ENCODE measurements around the gene CANX. TPM values are rescaled to one million over a fixed set of nuclear protein-coding genes. Genes with fewer than 3 reads are reported as not detected.
"Not testable (repeated sequence)": the region's sequence is repeated elsewhere in the genome, so short reads cannot be mapped to it uniquely, and the experiment has no call there.

The CANX gene
- total and polyA plus RNA-seq, 8 donors, result 81.7 to 638 (median 216) TPM

DNA sequence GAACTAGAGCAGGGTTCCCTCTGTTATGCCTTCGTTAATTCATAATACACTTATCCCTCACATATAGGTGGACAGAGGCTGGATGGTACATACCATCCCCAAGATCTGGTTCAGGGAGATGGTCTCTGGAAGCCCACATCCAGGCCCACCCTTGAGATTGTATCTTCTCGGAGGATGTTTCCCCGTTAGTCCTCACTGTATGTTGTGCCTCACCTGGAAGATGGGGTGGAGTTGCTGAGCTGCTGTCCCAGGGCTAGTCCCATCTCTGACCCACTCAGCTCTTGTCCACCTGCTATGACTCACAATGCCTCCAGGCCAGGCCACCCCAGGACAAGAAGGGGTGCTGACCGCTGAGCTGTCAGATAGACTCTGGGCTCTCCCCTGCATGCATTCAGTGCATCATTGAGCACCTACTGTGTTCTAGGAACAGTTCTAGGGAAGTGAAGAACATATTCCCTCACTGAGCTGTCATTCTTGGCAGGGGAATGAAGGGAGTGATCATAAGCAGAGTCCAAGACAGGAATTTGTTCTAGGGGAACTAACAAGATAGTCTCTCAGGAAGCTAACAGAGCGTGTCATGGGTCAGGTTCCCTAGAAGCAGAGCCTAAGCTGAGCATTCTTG, 17.9 kb upstream of the CANX start, which contains the start of gene CBY3:
CBY3 (minus strand) TSS at position 255 of the 622 bp plus-strand sequence; CDS start at position 139, 116 bp downstream.
- no peaks in the 10 kb centered on the region for H3K9me3 ChIP-seq
- DNase-seq, result no peak
- H3K4me3 ChIP-seq, result no peak within 1 kb of the TSS
- H3K27me3 ChIP-seq, result no peaks in the 10 kb centered on the region
- intact Hi-C loops (cut with DNase I; ENCODE audit: low total_unique reads), result no loop called here
- TF ChIP-seq POLR2AphosphoS5 (IDR thresholded peaks at IDR 0.05), result no peak
- TF ChIP-seq, protein P1, sequence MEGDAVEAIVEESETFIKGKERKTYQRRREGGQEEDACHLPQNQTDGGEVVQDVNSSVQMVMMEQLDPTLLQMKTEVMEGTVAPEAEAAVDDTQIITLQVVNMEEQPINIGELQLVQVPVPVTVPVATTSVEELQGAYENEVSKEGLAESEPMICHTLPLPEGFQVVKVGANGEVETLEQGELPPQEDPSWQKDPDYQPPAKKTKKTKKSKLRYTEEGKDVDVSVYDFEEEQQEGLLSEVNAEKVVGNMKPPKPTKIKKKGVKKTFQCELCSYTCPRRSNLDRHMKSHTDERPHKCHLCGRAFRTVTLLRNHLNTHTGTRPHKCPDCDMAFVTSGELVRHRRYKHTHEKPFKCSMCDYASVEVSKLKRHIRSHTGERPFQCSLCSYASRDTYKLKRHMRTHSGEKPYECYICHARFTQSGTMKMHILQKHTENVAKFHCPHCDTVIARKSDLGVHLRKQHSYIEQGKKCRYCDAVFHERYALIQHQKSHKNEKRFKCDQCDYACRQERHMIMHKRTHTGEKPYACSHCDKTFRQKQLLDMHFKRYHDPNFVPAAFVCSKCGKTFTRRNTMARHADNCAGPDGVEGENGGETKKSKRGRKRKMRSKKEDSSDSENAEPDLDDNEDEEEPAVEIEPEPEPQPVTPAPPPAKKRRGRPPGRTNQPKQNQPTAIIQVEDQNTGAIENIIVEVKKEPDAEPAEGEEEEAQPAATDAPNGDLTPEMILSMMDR (IDR thresholded peaks at IDR 0.05), result no peak
- no peak for TF ChIP-seq POLR2A (IDR thresholded peaks at IDR 0.05)
- TF ChIP-seq EP300 (IDR thresholded peaks at IDR 0.05), result no peak
- no peaks in the 10 kb centered on the region for H3K36me3 ChIP-seq
- WGBS, 5 donors, result 87 to 96% (median 92%) methylated on average over 5 of the region's 5 CpGs
- H3K27ac ChIP-seq, result no peak within 1 kb of the TSS
- peaks cover 25 to 49% (median 37%) of the 10 kb centered on the region in 4 donors for H3K4me1 ChIP-seq

DNA sequence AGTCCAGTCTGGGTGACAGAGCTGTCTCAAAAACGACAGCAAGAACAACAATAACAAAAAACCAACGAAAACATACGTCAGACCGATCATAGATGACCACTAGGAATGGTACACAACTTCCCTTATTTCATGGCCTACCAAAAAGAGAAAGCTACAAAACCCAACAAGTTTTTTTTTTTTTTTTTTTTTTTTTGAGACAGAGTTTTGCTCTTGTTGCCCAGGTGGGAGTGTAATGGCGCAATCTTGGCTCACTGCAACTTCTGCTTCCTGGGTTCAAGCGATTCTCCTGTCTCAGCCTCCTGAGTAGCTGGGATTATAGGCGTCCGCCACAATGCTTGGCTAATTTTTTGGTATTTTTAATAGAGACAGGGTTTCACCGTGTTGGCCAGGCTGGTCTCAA, 9.6 kb upstream of the CANX start:
- H3K9me3 ChIP-seq; DNase-seq; H3K27ac ChIP-seq; H3K4me1 ChIP-seq; H3K36me3 ChIP-seq; H3K27me3 ChIP-seq; intact Hi-C loops (cut with DNase I; ENCODE audit: low total_unique reads); H3K4me3 ChIP-seq: not testable (repeated sequence)
- WGBS, 5 donors, result 85 to 88% (median 86%) methylated on average over 9 of the region's 9 CpGs

DNA sequence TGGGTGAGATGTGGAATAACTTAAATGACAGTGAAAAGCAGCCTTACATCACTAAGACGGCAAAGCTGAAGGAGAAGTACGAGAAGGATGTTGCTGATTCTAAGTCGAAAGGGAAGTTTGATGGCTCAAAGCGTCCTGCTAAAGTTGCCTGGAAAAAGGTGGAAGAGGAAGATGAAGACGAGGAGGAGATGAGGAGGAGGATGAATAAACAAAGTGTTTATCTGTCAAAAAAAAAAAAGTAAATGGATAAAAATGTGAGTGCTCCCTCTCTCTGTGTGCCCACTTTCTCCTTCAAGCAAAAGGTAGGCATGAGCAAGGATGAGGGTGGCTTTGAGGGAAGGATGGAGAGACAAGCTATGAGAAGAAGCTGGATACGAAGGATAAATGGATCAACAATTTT, 4.2 kb upstream of the CANX start:
- H3K27ac ChIP-seq, result no peak overlapping the region

DNA sequence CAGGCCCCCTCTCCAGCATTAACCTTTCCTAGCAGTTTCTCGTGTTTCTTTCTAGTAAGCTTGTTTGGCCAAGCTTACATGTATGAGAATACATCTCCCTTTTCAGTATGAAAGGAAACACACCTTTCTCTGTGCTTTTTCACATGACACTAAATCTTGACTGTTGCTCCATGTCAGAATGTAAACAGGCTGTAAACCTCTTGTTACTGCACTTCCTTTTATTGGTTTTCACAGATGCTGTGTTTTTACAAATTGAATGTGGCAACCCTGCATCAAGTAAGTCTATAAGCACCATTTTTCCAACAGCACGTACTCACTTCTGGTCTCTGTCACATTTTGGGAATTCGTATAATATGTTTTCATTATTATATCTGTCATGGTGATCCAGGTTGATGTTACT, 2.2 kb upstream of the CANX start:
- peaks cover 23 to 36% (median 28%) of the 10 kb centered on the region in 4 donors for H3K4me1 ChIP-seq
- H3K4me3 ChIP-seq, result no peak overlapping the region
- no peak for DNase-seq
- H3K36me3 ChIP-seq, result peaks cover 0 to 6% (median 2%) of the 10 kb centered on the region in 4 donors
- no peaks in the 10 kb centered on the region for H3K27me3 ChIP-seq
- intact Hi-C loops (cut with DNase I; ENCODE audit: low total_unique reads), result no loop called here
- H3K9me3 ChIP-seq, result no peaks in the 10 kb centered on the region
- TF ChIP-seq EP300 (IDR thresholded peaks at IDR 0.05) (no peak), POLR2A (IDR thresholded peaks at IDR 0.05) (no peak), POLR2AphosphoS5 (IDR thresholded peaks at IDR 0.05) (no peak)
- TF ChIP-seq, protein P1 (IDR thresholded peaks at IDR 0.05), result no peak
- 88 to 90% (median 89%) methylated on average over 3 of the region's 3 CpGs for WGBS, 5 donors
- no peak overlapping the region for H3K27ac ChIP-seq

More for the DNA sequence above, 4.2 kb upstream of the CANX start:
- 88 to 92% (median 90%) methylated on average over 6 of the region's 6 CpGs for WGBS, 5 donors
- TF ChIP-seq POLR2A (IDR thresholded peaks at IDR 0.05), result no peak
- TF ChIP-seq, protein P1 (IDR thresholded peaks at IDR 0.05), result no peak
- no peak for TF ChIP-seq POLR2AphosphoS5 (IDR thresholded peaks at IDR 0.05)
- no peak for TF ChIP-seq EP300 (IDR thresholded peaks at IDR 0.05)
- H3K4me1 ChIP-seq, result peaks cover 11 to 19% (median 15%) of the 10 kb centered on the region in 4 donors
- H3K27me3 ChIP-seq, result no peaks in the 10 kb centered on the region
- no peaks in the 10 kb centered on the region for H3K36me3 ChIP-seq
- intact Hi-C loops (cut with DNase I; ENCODE audit: low total_unique reads), result no loop called here
- H3K4me3 ChIP-seq, result no peak overlapping the region
- no peaks in the 10 kb centered on the region for H3K9me3 ChIP-seq
- no peak for DNase-seq

DNA sequence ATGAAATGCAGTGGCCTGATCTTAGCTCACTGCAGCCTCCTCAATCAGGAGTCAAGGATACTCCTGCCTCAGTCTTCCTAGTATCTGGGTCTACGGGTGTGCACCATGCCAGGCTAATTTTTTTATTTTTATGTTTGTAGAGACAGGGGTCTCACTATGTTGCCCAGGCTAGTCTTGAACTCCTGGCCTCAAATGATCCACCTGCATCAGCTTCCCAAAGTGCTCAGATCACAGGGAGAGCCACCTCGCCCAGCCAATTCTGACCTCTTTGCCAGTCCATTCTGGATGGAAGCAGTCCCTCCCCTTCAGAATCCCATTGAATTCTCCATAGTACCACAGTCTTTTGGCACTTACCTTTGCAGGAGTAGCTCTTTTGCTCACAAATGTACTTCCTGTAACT, 1.7 kb upstream of the CANX start:
- H3K4me3 ChIP-seq, result peak overlapping the region in 2 of 4 donors; percentile 93 to 96
- H3K27ac ChIP-seq, result peak overlapping the region in 4 of 5 donors; percentile 98 to 99 (median 99)
- TF ChIP-seq, protein P1 (IDR thresholded peaks at IDR 0.05), result no peak
- no peak for TF ChIP-seq POLR2AphosphoS5 (IDR thresholded peaks at IDR 0.05)
- no peak for TF ChIP-seq EP300 (IDR thresholded peaks at IDR 0.05)
- TF ChIP-seq POLR2A (IDR thresholded peaks at IDR 0.05), result no peak
- no peak for DNase-seq
- no peaks in the 10 kb centered on the region for H3K27me3 ChIP-seq
- H3K36me3 ChIP-seq, result peaks cover 0 to 10% (median 3%) of the 10 kb centered on the region in 4 donors
- intact Hi-C loops (cut with DNase I; ENCODE audit: low total_unique reads), result no loop called here
- peaks cover 23 to 40% (median 32%) of the 10 kb centered on the region in 4 donors for H3K4me1 ChIP-seq
- no peaks in the 10 kb centered on the region for H3K9me3 ChIP-seq
- 81 to 100% (median 98%) methylated on average over 2 of the region's 2 CpGs for WGBS, 5 donors

DNA sequence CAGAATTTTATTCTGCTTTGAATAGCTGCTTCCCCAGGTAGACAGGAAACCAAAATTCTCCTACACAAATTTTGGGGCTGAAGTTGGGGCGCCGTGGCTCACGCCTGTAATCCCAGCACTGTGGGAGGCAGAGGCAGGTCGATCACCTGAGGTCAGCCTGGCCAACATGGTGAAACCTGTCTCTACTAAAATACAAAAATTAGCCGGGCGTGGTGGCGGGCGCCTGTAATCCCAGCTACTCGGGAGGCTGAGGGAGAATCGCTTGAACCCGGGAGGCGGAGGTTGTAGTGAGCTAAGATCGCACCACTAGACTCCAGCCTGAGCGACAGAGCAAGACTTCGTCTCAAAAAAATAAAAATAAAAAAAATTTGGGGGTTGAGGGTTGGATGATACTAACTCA, 1.2 kb upstream of the CANX start:
- peaks cover 0 to 14% (median 5%) of the 10 kb centered on the region in 4 donors for H3K36me3 ChIP-seq
- H3K4me1 ChIP-seq, result peaks cover 27 to 45% (median 35%) of the 10 kb centered on the region in 4 donors
- intact Hi-C loops (cut with DNase I; ENCODE audit: low total_unique reads); H3K9me3 ChIP-seq; H3K27me3 ChIP-seq; DNase-seq: not testable (repeated sequence)
- WGBS, 5 donors, result 91 to 97% (median 96%) methylated on average over 15 of the region's 15 CpGs
- peak overlapping the region; percentile 97 to 99 (median 99) for H3K27ac ChIP-seq
- H3K4me3 ChIP-seq, result peak overlapping the region; percentile 71 to 98 (median 94)
